NCI-H226 (cell line): ENCODE data around the gene IRF1.
"Not testable (repeated sequence)": the region's sequence is repeated elsewhere in the genome, so short reads cannot be mapped to it uniquely, and the experiment has no call there.

ENCODE experiments used
- DNase-seq: peaks from one replicate; pipeline ENCODE4 v3.0.0-alpha.2; 2015

IRF1 gene

DNA sequence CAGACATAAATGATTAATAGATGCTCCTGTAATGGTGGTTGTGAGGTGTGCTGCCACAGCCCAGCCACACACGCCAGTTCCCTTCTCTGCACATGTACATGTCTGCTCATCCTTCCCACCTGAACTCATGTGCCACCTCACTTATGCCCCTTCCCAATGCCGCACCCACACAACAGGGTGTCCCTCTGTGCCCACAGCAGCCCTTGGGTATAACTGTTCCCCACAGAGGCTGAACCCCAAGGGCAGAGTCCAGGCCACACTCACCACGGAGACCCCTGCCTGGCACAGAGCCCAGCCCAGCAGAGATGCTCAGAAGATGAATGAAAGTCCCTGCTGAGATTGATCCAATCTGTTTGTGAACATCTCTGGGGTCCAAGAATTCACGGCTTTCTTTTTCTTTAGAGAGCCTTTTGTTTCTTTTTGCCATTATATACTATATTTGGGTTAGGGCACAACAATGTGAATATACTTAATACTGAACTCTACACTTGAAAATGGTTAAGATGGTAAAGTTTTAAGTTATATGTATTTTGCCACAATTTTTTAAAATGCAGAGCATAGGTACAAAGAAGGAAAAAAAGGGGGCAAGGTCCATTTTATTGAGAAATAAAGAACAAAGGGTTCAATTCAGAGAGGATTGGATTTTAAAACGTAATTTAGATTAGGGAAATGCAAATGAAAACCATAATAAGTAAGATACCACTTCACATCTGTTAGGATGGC, 29.6 kb downstream of the IRF1 start:
- DNase-seq, result no peak

DNA sequence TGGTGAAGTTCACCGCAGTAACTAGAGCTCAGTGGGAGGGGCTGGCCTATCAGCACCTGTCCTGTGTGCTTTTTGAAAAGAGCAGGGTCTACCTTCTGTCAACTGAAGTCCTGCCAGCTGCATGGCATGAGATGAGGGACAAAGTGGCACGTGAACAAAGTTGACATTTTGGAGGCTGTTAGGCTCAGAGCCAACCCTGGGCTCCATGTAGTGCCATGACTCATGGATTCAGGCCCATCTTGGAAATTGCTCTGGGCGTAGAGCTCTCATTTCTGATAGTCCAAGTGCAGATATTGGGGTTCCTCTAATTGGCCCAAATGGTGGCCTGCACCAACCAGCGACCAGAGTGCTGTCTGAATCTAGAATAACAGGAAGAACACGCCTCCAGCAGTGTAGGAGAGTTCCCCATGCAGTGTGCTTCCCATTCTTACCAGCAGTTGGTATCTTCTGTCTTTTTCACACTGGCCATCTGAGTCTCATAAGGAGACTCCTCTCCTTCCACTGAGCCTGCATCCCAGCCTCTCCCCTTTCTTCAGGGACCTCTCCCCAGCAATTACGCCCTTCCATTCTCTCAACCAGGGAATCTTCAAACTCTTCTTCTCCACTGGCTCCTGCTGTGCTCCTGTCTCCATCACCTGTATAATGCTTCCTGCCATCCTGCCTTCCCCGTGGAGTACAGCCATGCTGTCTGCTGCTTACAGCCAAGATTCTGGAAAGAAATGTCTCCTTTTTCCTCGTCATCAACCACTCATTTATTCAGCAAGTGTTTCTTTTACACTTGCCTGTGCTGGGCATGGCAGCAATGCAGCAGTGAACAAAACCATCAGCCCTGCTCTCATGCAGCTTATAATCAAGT, 30.4 kb downstream of the IRF1 start:
- DNase-seq, result peak; percentile 39

DNA sequence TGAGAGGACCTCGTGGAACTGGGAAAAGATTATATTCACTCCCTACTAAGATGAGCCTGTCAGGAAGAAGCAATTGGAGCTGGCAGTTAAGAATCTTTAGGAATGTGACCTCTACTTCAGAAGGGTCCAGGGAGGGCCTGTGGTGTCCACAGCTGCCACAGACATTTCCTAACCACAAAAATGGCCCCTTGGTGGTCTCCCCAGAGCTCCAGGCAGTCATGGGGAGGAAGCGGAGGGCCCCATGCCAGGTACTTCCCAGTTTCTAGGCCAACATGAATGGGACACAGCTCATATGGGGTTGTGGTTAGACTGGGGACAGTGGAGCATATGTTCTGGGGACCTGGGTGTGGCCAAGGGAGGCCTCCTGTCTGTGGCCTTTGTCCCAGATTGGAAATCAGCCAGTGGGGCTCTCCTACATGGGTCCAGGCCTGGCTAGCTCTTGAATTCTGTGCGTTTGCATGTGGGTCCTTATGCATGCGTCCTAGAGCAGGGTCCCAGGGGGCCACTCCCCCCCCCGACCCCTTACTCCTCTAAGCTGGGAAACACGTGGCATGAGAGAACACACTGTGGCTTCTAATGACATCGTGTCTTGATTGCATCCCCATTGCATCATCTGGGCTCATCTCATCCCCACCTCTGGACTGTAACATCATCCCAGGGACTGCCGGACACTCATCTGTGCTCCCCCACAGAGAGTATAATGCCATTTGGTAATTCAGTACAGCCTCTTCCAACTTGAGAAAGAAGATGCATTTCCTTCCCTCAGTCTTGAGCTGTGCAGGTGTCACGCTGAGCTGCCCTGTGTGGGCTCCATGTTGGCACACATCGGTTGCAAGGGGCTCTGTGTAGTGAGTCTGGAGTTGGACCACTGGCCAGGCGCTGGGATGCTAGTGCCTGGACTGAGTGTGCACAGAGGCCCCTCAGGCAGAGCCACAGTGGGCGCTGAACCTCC, 31.3 kb downstream of the IRF1 start:
- DNase-seq, result peak; percentile 32

DNA sequence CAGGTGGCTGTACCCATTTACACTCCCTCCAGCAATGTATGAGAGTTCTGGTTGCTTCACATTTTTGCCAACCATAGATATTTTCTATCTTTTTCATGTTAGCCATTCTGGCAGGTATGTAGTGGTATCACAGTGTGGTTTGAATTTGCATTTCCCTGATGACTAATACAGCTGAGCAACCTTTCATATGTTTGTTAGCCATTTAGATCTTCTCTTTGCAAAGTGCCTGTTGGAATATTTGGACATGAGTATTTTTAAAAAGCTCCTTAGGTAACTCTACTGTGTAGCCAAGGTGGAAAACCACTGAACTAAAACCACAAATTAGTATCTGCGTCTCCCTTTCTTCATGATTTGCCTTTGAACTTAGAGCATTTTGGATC, 31.9 kb downstream of the IRF1 start:
- peak; percentile 83 for DNase-seq

DNA sequence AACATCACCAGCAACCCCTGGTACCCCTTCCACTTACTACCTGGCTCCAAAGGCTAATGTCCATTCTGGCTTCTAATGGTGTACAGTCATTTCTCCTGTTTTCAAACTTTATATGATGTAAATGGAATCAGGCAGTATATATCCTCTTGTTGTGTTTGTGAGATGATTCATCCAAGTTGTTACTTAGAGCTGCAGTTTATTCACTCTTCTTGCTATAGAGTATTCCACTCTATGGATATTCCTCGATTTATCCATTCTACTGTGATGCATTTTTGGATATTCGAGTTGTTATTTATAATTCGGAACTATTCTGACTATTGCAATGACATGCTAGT, 32.4 kb downstream of the IRF1 start:
- peak; percentile 13 for DNase-seq

DNA sequence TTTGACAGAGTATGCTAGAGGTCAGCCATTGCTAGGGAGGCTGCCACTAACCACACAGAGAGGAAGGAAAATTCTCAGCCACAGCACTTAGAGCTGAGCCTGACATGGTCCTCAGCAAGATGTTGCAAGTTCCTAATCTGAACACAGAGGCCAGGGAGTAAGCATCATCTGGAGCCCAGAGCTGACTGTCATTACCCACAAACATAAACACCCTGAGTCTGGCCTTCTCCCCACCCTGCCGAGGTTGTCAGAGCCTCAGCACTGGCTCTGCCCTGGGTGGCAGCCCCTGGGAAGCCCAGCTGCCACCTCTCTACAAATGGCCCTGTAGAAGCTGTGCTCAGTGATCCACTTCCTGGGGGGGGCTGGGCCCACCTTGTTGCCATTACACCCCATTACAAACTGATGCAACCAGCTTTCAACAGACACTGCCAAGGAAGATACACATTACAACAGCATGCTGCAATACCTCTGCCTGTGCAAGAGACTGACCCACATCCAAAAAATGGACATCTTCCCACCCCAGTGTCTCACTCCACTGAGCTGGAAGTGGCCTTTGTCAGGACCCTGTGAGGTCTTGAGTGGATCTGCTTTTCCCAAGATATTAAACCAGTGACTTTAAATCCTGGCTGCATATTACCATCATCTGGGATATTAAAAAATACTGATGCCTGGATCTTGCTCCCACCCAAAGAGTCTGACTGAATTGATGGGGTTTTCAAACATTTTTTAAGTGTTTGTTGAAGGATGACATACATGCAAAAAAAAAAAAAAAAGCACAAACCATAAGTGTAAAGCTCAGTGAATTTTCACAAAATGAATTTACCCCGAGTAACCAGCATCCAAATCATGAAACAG, 33.0 kb downstream of the IRF1 start:
- peak; percentile 62 for DNase-seq

DNA sequence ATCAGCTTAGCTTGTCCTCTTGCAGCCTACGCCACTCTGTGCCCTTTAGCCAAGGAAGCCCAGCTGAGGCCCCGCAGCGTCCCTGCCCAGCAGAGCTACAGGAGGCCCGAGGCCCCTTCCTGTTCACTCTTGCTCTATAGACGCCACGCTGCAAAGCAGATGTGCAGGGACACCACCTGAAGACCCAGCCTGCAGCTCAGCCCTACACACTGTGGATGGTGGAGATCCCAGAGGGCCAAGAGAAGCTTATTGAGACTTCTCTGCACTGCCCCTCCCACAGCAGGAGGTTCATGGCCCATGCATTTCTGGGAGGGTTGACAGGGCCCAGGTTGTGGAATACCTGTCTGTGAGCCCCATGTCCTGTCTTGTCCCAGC, 33.6 kb downstream of the IRF1 start:
- no peak for DNase-seq

DNA sequence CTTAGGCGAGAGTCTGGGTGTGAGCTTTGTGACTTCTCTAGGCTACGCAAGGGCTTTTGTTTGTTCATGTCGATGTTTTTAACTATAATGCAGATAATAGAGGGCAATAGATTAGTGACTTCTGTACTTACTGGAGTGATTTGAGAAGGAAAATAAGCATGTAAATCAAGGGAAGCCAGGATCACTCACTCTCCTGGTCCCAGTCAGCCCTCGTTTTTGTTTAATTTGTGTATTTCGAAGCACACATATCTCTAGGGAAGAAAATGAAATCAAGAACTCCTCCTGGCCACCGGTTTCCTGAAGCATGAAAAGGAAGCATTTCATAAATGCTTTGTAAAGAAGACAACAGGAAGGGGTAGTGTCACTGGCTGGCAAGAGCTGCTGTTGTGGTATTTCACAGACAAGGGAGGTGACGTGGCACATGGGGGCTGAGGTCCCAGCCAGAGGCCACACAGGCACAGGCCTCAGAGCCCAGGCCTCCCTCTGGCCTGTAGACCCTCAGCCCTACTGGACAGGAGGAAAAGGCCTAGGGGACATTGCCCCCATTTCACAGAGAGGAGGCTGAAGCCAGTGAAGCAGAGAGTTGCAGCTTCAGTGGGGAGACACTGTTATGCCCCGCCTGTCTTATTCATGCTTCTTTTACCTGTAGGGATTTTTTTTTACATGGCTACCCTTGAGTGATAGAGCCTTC, 34.1 kb downstream of the IRF1 start:
- no peak for DNase-seq

DNA sequence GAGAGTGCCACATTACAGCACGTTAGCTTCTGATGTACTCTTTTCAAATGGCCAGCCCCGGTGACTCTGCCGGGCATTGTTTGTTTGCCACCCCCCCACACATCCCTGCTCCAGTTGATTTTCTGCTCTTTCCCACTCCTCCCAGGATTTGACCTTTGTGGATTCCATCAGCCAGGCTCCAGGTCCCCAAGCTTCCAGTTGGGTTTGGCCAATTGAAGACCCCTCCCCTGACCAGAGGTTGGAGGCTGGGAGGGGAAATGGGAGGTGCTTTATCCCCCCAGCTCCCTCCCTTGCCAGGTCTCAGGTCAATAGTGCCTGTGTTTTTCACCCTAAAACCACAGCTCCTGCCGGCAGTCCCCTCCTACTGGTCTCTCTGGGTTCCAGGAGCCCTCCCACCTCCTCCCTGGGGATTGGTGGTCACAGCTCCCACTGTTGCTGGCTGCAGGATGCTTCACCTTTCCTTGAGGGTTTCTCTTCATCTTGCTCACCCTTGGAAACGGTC, 34.9 kb downstream of the IRF1 start:
- no peak for DNase-seq

DNA sequence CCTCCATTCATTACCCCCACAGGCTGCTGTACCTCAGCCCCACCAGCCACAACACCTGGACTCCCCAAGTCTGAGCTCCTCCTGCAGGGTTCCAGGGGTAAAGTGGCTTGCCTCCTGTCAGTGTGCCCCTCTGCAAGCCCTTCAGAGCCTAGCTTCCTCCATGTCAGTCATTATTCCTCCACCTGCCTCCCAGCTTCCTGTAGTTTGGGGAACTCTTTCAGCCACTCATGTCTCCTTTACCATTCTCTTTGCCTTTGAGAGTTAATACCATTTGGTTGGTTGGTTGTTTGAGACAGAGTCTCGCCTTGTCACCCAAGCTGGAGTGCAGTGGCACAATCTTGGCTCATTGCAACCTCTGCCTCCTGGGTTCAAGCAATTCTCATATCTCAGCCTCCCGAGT, 36.2 kb downstream of the IRF1 start:
- no peak for DNase-seq

DNA sequence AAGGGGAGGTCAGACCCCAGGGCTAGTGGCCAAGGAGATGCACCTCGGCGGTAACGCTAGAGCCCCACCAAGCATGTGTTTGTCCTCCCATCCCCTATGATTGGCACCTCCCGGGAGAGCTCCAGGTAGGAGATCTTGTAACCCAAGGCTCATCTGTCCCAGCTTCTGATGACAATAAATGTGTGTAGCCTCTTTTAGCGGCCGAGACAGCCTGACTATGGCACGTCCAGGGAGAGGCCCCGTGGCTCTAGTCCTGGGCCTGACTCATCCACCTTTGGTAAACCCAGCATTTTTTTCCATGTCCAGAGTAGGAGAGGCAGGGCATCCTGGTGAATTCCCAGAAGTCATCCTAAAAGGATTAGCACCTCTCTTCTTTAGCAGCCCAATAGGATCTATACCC, 39.2 kb downstream of the IRF1 start:
- DNase-seq, result peak; percentile 59

DNA sequence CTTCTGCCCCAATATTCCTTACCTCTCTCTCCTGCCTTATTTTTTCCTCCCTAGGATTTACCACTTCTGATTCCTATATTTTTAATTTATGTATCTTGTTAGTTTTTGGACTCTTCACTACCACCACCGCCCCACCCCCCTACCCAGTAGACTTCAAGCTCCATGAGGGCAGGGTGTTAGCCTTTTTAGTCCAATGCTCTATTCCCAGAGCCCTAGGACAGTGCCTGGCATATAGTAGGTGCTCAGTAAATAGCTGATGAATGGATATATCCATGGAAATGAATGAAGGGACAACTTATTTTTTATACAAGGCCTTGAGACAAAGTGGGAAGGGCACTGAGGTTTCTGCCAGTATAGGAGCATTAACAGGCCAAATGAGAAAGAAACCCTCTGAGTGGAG, 41.5 kb downstream of the IRF1 start:
- DNase-seq, result no peak

DNA sequence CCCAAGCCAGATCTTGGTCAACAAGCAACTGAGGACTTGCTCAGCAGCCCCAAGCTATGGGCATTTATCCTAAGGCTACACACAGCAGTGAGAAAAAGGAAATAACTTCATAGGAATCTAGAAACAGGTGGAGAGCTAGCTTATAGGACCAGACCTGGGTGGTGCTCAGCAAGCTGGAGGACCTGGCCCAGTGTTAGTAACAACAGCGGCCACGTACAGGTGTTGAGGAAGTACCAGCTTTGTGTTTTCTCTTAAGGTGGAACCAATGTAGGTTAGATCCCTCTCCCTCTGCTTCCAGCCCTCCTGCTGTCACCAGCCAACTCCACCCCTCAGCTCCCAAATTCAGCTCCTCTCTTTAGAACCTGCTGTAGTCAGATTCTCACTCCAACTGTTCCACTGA, 43.4 kb downstream of the IRF1 start:
- no peak for DNase-seq

DNA sequence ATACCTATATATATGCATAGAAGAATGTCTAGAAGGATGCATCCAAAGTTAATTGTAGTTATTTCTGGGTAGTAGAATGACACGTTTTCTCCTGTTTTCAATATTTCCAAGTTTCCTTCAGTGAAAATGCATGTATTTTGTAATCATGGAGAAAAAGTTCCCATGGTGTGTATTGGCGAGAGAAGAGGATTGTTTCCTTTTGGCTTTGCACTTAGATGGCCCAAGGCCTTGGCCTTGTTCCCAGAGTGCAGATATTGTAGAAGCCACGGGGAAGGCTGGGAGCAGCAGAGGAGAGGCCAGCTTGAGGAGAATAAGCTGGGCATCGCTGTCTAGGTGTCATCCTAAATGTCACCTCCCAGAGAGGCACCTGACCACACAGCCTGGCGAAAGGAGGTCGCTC, 44.0 kb downstream of the IRF1 start:
- peak; percentile 78 for DNase-seq

DNA sequence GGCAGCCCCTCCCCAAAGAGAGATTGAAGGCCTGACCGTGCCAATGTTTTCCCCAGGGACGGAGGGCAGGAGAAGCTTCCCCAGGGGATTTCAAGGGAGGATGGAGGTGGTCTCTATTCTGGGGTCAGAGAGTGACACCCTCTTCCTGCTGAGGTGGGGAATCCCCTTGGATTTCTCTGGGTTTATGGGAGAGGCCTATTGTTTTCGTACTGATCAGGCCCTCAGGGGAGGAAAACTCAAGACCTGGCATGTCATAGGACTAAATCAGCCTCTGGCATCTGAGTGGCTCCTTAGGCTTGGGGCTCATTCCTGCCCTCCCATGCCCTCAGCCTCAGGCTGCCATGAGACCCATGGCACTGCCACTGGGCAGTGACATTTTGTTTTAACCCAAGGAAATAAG, 44.6 kb downstream of the IRF1 start:
- no peak for DNase-seq

DNA sequence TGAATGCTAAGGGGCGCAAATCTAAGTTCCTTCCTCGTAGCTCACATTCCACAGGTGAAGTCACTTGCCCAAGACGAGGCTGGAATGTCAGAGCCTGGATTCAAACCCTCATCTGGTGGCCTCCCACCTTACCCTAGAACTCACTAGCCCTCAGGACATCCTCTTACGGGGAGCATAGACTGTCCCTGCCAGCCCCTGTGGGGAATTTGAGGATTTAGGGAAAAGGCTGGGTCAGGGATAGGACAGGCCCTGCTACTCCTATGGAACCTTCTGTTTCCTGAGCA, 45.0 kb downstream of the IRF1 start:
- no peak for DNase-seq

DNA sequence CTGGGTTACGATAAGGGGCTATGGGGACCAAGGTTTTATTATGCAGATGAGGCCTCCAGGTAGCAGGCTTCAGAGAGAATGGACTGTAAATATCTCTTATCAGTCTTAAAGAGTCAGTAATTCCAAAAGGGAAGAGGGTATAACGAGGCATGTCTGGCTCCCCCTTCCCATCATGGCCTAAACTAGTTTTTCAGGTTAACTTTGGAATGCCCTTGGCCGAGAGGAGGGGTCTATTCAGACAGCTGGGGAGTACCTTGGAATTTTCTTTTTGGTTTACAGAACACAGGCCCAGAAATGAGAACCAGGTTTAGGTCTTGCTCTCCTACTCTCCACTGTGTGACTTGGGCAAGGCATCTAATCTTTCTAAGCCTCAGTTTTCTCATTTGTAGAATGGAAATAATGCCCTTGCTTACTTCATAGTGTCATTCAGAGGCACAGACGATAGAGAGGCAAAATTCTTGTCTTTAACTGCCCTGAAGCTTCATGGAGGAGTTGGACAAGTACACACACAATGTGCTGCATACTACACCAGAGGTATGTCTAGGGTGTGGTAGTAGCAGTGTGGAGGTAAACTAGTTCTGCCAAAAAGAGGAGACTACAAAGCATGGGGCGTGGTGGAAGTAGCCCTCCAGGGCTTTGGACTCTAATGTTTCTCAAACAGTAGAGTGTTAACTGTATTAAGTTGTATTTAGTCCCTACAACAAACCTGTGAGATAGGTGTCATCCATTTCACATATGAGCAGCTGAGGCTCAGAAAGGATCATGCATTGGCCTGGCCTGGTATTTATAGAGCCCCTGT, 45.5 kb downstream of the IRF1 start:
- no peak for DNase-seq

DNA sequence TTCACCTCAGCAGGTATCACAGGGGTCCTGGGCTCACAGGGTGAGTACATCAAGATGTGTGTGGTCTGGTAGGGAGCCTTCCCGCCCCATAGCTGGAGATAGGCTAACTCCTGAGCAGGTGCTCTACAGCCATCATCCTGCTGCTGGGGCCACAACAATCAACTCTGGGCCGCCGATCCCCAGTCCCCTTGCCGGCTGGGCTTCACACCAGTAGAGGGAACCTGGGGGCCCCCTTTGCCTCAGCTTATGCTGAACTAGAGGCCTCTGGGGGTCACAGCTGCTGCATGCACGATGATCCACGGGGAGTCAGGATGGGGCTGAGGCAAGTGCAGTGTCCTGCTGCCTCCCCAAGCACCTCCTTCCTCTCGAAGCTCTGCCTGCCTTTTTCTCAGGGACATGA, 46.5 kb downstream of the IRF1 start:
- DNase-seq, result no peak

DNA sequence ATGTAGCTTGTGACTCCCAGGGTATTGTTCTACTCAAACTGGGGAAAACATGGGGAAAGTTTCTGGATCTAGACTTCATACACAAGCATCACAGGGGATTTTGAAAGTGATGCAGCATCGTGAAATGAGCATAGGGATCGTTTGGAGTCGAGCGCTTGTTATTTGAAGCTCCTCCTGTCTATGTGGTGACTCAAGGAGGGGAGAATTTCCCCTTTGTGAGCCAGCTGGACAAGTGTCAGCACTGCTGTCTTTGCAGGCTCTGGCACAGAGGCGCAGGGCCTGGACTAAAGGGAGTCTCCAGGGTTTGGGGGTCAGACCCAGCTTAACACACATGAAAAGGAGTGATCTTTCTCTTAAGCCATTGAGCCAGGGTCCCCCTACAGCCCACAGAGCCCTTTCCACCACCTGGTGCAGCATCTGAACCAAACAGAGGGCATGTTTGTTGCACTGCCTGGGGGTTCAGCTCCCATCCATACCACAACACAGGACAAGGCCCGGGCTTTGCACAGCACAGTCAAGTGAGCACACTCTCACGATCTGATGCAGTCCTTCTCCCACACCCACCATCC, 51.0 kb downstream of the IRF1 start:
- no peak for DNase-seq

DNA sequence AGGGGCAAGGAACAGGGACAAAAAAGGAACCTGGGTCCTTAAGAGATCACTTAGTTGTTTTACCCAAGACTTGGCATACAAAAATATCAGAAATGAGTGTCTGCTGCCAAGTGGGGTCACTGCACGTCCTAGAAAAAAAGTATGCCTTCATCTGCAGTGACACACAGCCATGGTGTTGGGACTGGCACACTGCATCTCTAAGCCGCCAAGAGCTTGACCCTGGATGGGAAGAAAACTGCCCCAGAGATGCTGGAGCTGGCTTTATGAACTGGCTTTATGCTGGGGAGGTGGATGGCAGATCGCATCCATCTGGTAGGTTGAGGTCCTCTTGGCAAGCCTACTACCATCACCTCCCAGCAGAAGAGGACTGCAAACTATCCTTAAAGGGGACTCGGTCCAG, 51.7 kb downstream of the IRF1 start:
- no peak for DNase-seq

DNA sequence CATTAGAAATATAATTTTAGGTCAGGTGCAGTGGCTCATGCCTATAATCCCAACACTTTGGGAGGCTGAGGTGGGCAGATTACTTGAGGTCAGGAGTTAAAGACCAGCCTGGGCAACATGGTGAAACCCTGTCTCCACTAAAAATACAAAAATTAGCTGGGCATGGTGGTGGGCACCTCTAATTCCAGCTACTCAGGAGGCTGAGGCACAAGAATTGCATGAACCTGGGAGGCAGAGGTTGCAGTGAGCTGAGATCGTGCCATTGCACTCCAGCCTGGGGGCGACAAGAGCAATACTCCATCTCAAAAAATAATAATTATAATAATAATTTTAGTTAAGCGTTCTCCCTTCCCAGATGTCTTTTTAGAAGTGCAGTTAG, 52.3 kb downstream of the IRF1 start:
- not testable (repeated sequence) for DNase-seq
